Calu3 (cell line): Measurements from ENCODE around the gene SMAD3. TPM values are rescaled to one million over a fixed set of nuclear protein-coding genes. Genes with fewer than 3 reads are reported as not detected.

Experiments used
- BruUV-seq: library from RNA; stranded (reverse); fragments of 400-500 nt; replicated peaks from 2 replicates; lab custom pipeline; 2021; lab: Mats Ljungman, UMichigan
- CTCF ChIA-PET: fragments of 300-600 bp; sonication (Branson Sonifier 250); formaldehyde crosslinking; loops from one replicate; lab custom pipeline; 2022; ENCODE audit warnings: antibody characterized with exemption; lab: Charles Lee
- DNase-seq: peaks from one replicate; pipeline ENCODE4 v3.0.0; 2022
- H3K27ac Mint-ChIP-seq: one replicate; pipeline ENCODE4 v1.8.0; 2022; ENCODE audit warnings: mixed read lengths; ENCODE audit not compliant: unreplicated experiment
- H3K27me3 Mint-ChIP-seq: one replicate; pipeline ENCODE4 v1.8.0; 2022; ENCODE audit warnings: mixed read lengths; ENCODE audit not compliant: unreplicated experiment
- H3K36me3 Mint-ChIP-seq: one replicate; pipeline ENCODE4 v1.8.0; 2022; ENCODE audit warnings: mild to moderate bottlenecking, moderate library complexity, mixed read lengths; ENCODE audit not compliant: insufficient read depth, unreplicated experiment
- H3K4me1 Mint-ChIP-seq: one replicate; pipeline ENCODE4 v1.8.0; 2022; ENCODE audit warnings: mild to moderate bottlenecking, low read depth, mixed read lengths; ENCODE audit not compliant: unreplicated experiment
- H3K4me3 Mint-ChIP-seq: one replicate; pipeline ENCODE4 v1.8.0; 2022; ENCODE audit warnings: mild to moderate bottlenecking, low read depth, moderate library complexity, mixed read lengths; ENCODE audit not compliant: unreplicated experiment
- H3K9me3 Mint-ChIP-seq: one replicate; pipeline ENCODE4 v1.8.0; 2022; ENCODE audit warnings: low read depth, mixed read lengths; ENCODE audit not compliant: unreplicated experiment
- CTCF ChIP-seq: fragments of 200-600 bp; IDR thresholded peaks from one replicate; pipeline ENCODE4 v1.8.0; 2022; ENCODE audit warnings: antibody characterized with exemption; ENCODE audit not compliant: unreplicated experiment
- intact Hi-C: fragments of 100-400 bp; cut with micrococcal nuclease; formaldehyde crosslinking; loops from one replicate; pipeline ENCODE4 v1.10.0; 2022; ENCODE audit not compliant: unreplicated experiment
- total RNA-seq: library from RNA; stranded (reverse); gene quantifications from 2 replicates; pipeline ENCODE4 v1.2.3, GENCODE V29; 2022

Gene SMAD3
- total RNA-seq, 1 experiment from 2014 or later, result 121 TPM

GRCh38 chr15:67104510-67104909 lies 39.1 kb downstream of the SMAD3 start:
- Mint-ChIP-seq H3K27me3 (no peaks in the 10 kb centered on the region), H3K4me3 (no peak overlapping the region), H3K36me3 (peaks cover 48% of the 10 kb centered on the region), H3K9me3 (no peaks in the 10 kb centered on the region), H3K4me1 (no peaks in the 10 kb centered on the region), H3K27ac (peak overlapping the region; percentile 93)
- no peak for TF ChIP-seq CTCF
- CTCF ChIA-PET, result interaction anchor here (0.7 to 1.2 kb wide), 3 partner anchors 21 to 667 kb away, joined by 4 to 6 read pairs (median 5); no protein-coding TSS in a partner anchor
- DNase-seq, result no peak
- intact Hi-C loops, result loop anchor here (2.0 kb wide), 1 partner anchor 14 kb away; no protein-coding TSS in a partner anchor
- no TSS peak for BruUV-seq

GRCh38 chr15:67105065-67105951 lies 39.9 kb downstream of the SMAD3 start:
- H3K4me3 Mint-ChIP-seq, result peak overlapping the region; percentile 61
- peak overlapping the region; percentile 93 for H3K27ac Mint-ChIP-seq
- peak; percentile 88 for DNase-seq
- H3K27me3 Mint-ChIP-seq, result no peaks in the 10 kb centered on the region
- peaks cover 49% of the 10 kb centered on the region for H3K36me3 Mint-ChIP-seq
- no peaks in the 10 kb centered on the region for H3K4me1 Mint-ChIP-seq
- CTCF ChIA-PET, result interaction anchor here (0.5 to 1.2 kb wide), 8 partner anchors 11 to 359 kb away, joined by 3 to 6 read pairs (median 4); no protein-coding TSS in a partner anchor
- no peak for TF ChIP-seq CTCF
- intact Hi-C loops, result loop anchor here (2.0 to 5.0 kb wide), 2 partner anchors 15 to 38 kb away; partner anchors contain the start of gene SMAD3
- BruUV-seq, result no TSS peak
- H3K9me3 Mint-ChIP-seq, result no peaks in the 10 kb centered on the region

- H3K4me3 Mint-ChIP-seq, result peak overlapping the region; percentile 61
- CTCF ChIA-PET, result interaction anchor here (0.6 to 1.8 kb wide), 18 partner anchors 9 to 174 kb away, joined by 3 to 8 read pairs (median 4); partner anchors contain the start of gene SMAD3
- peaks cover 53% of the 10 kb centered on the region for H3K36me3 Mint-ChIP-seq
- peak overlapping the region; percentile 93 for H3K27ac Mint-ChIP-seq
- no peaks in the 10 kb centered on the region for H3K27me3 Mint-ChIP-seq
- DNase-seq, result no peak
- peaks cover 2% of the 10 kb centered on the region for H3K9me3 Mint-ChIP-seq
- no peak for TF ChIP-seq CTCF
- no peaks in the 10 kb centered on the region for H3K4me1 Mint-ChIP-seq
- intact Hi-C loops, result loop anchor here (2.0 to 5.0 kb wide), 3 partner anchors 15 to 159 kb away; partner anchors contain the start of gene SMAD3
- BruUV-seq, result TSS peak; percentile 89
Measured at GRCh38 chr15:67105991-67106763, 40.8 kb downstream of the SMAD3 start.

GRCh38 chr15:67106764-67107013 lies 41.3 kb downstream of the SMAD3 start:
- Mint-ChIP-seq H3K27ac (peak overlapping the region; percentile 93), H3K9me3 (peaks cover 3% of the 10 kb centered on the region), H3K27me3 (no peaks in the 10 kb centered on the region), H3K4me1 (no peaks in the 10 kb centered on the region), H3K4me3 (peak overlapping the region; percentile 61), H3K36me3 (peaks cover 58% of the 10 kb centered on the region)
- no peak for DNase-seq
- intact Hi-C loops, result loop anchor here (1.0 to 5.0 kb wide), 3 partner anchors 39 to 160 kb away; partner anchors contain the start of gene SMAD3
- no TSS peak for BruUV-seq
- CTCF ChIA-PET, result interaction anchor here (0.6 to 1.8 kb wide), 19 partner anchors 10 to 162 kb away, joined by 3 to 8 read pairs (median 4); partner anchors contain the start of gene SMAD3
- TF ChIP-seq CTCF, result no peak
